Mesenchymal stem cell (in vitro differentiated cells and primary cell): Measurements from ENCODE around the gene TNF.

ENCODE experiments used
- DNase-seq: peaks from one replicate; pipeline ENCODE4 v3.0.0-alpha.2; 2013
- H2AFZ ChIP-seq: one replicate; pipeline ENCODE4 v1.6.1; 2013; ENCODE audit warnings: low read depth, mild to moderate bottlenecking, control low read depth, inconsistent platforms, low read length, moderate library complexity
- H2AK5ac ChIP-seq: 2 replicates; pipeline ENCODE4 v1.6.1; 2013; ENCODE audit warnings: low read length, moderate library complexity, mild to moderate bottlenecking, inconsistent platforms; ENCODE audit not compliant: severe bottlenecking
- H2BK120ac ChIP-seq: one replicate; pipeline ENCODE4 v1.6.1; 2013; ENCODE audit warnings: low read depth, mild to moderate bottlenecking, inconsistent platforms, low read length, moderate library complexity
- H2BK12ac ChIP-seq, 2 experiments: one replicate each; pipeline ENCODE4 v1.6.1; 2013; ENCODE audit warnings: inconsistent platforms in 2 of 2, low read length in 2 of 2, mild to moderate bottlenecking in 2 of 2, moderate library complexity in 2 of 2, control low read depth in 1 of 2
- H2BK15ac ChIP-seq: one replicate; pipeline ENCODE4 v1.6.1; 2013; ENCODE audit warnings: mild to moderate bottlenecking, low read depth, inconsistent platforms; ENCODE audit not compliant: poor library complexity, severe bottlenecking
- H2BK5ac ChIP-seq: 2 replicates; pipeline ENCODE4 v1.6.1; 2013; ENCODE audit warnings: low read depth, mild to moderate bottlenecking, low read length, control low read depth, inconsistent platforms; ENCODE audit not compliant: poor library complexity, severe bottlenecking
- H3K14ac ChIP-seq, 2 experiments: one replicate each; pipeline ENCODE4 v1.6.1; 2013; ENCODE audit warnings: inconsistent platforms in 2 of 2, low read length in 2 of 2, control low read depth in 1 of 2, mild to moderate bottlenecking in 1 of 2, moderate library complexity in 1 of 2
- H3K18ac ChIP-seq, 2 experiments: one replicate each; pipeline ENCODE4 v1.6.1; 2013; ENCODE audit warnings: inconsistent platforms in 2 of 2, low read length in 2 of 2, control low read depth in 1 of 2, low read depth in 1 of 2, mild to moderate bottlenecking in 1 of 2
- H3K23ac ChIP-seq, 2 experiments: one replicate each; pipeline ENCODE4 v1.6.1; 2013; ENCODE audit warnings: inconsistent platforms in 2 of 2, low read length in 2 of 2, mild to moderate bottlenecking in 2 of 2, moderate library complexity in 2 of 2, control low read depth in 1 of 2
- H3K27ac ChIP-seq: 2 replicates; pipeline ENCODE4 v1.5.1; 2013; ENCODE audit warnings: mild to moderate bottlenecking, moderate library complexity, low read length, control low read depth, inconsistent platforms; ENCODE audit not compliant: poor library complexity, severe bottlenecking
- H3K27me3 ChIP-seq, 2 experiments: 2 replicates each; pipeline versions ENCODE4 v1.6.1 to v1.7.0; 2013; ENCODE audit warnings: low read length in 2 of 2, mild to moderate bottlenecking in 2 of 2, moderate library complexity in 2 of 2, control low read depth in 1 of 2, inconsistent platforms in 1 of 2; ENCODE audit not compliant: control insufficient read depth in 1 of 2, insufficient read depth in 1 of 2
- H3K36me3 ChIP-seq, 2 experiments: 2 replicates each; pipeline versions ENCODE4 v1.6.1 to v1.7.0; 2013; ENCODE audit warnings: low read length in 2 of 2, control low read depth in 1 of 2, inconsistent platforms in 1 of 2, low read depth in 1 of 2, mild to moderate bottlenecking in 1 of 2; ENCODE audit not compliant: insufficient read depth in 2 of 2, control insufficient read depth in 1 of 2
- H3K4ac ChIP-seq, 2 experiments: one replicate each; pipeline ENCODE4 v1.6.1; 2013; ENCODE audit warnings: inconsistent platforms in 2 of 2, low read length in 2 of 2, mild to moderate bottlenecking in 2 of 2, moderate library complexity in 2 of 2, control low read depth in 1 of 2, low read depth in 1 of 2
- H3K4me1 ChIP-seq: 2 replicates; pipeline ENCODE4 v1.6.1; 2013; ENCODE audit warnings: low read depth, low read length, control low read depth; ENCODE audit not compliant: control insufficient read depth, insufficient read depth
- H3K4me2 ChIP-seq: 2 replicates; pipeline ENCODE4 v1.6.1; 2013; ENCODE audit warnings: low read length, mild to moderate bottlenecking, inconsistent platforms; ENCODE audit not compliant: poor library complexity, severe bottlenecking
- H3K4me3 ChIP-seq, 2 experiments: 2 replicates each; pipeline versions ENCODE4 v1.5.1 to v1.7.0; 2013; ENCODE audit warnings: low read length in 2 of 2, mild to moderate bottlenecking in 2 of 2, control low read depth in 1 of 2, low read depth in 1 of 2; ENCODE audit not compliant: insufficient read depth in 1 of 2
- H3K79me1 ChIP-seq: replicated peaks from 2 replicates; pipeline ENCODE4 v1.6.1; 2013; ENCODE audit warnings: mild to moderate bottlenecking, control low read depth, low read length, inconsistent platforms; ENCODE audit not compliant: poor library complexity, severe bottlenecking
- H3K9ac ChIP-seq: 2 replicates; pipeline ENCODE4 v1.7.0; 2013; ENCODE audit warnings: mild to moderate bottlenecking, low read length, moderate library complexity
- H3K9me3 ChIP-seq: 2 replicates; pipeline ENCODE4 v1.7.0; 2013; ENCODE audit warnings: mild to moderate bottlenecking, low read length; ENCODE audit not compliant: control insufficient read depth
- H4K8ac ChIP-seq: one replicate; pipeline ENCODE4 v1.6.1; 2013; ENCODE audit warnings: inconsistent platforms, mild to moderate bottlenecking, low read length, moderate library complexity
- H4K91ac ChIP-seq: one replicate; pipeline ENCODE4 v1.6.1; 2013; ENCODE audit warnings: mild to moderate bottlenecking, low read length, inconsistent platforms
- WGBS: methylation state at CpG from one replicate; pipeline ENCODE4 v1.1.7; 2013; ENCODE audit warnings: mixed read lengths; 5-methylcytosine and 5-hydroxymethylcytosine counted together

Gene TNF

DNA sequence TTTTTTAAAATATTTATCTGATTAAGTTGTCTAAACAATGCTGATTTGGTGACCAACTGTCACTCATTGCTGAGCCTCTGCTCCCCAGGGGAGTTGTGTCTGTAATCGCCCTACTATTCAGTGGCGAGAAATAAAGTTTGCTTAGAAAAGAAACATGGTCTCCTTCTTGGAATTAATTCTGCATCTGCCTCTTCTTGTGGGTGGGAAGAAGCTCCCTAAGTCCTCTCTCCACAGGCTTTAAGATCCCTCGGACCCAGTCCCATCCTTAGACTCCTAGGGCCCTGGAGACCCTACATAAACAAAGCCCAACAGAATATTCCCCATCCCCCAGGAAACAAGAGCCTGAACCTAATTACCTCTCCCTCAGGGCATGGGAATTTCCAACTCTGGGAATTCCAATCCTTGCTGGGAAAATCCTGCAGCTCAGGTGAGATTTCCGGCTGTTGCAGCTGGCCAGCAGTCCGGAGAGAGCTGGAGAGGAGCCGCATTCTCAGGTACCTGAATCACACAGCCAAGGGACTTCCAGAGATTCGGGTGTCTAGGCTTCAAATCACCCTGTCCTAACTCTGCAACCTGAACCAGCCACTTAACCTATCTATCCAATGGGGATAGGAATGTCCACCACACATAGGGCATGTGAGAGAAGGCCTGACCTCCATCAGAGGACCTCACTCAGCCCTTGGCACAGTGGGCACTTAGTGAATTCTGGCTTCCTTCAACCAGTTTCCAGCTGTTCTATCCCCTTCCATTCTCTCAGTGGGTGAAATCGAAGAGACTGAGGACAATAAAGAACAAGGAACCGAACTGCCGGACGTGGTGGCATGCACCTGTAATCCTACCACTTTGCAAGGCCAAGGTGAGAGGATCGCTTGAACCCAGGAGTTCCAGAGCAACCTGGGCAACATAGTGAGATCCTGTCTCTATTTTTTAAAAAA lies 3.1 kb downstream of the TNF start:
- Histone ChIP-seq H3K4ac (no peak overlapping the region), H4K91ac (no peak overlapping the region), H2AFZ (no peak overlapping the region), H3K36me3 (no peaks in the 10 kb centered on the region), H3K79me1 (peaks cover 10% of the 10 kb centered on the region), H2AK5ac (no peak overlapping the region), H3K14ac (no peak overlapping the region), H3K9me3 (no peaks in the 10 kb centered on the region), H3K23ac (no peak overlapping the region), H3K9ac (no peak overlapping the region), H3K27me3 (peaks cover 0 to 6% of the 10 kb centered on the region in 2 experiments), H3K4me1 (peaks cover 22% of the 10 kb centered on the region), H3K27ac (no peak overlapping the region), H2BK120ac (no peak overlapping the region), H2BK15ac (no peak overlapping the region), H4K8ac (no peak overlapping the region), H2BK12ac (no peak overlapping the region), H3K4me3 (no peak overlapping the region), H2BK5ac (no peak overlapping the region), H3K4me2 (no peak overlapping the region), H3K18ac (no peak overlapping the region)
- WGBS = 82% methylated on average over 12 of the region's 12 CpGs
- DNase-seq = peak; percentile 38

DNA sequence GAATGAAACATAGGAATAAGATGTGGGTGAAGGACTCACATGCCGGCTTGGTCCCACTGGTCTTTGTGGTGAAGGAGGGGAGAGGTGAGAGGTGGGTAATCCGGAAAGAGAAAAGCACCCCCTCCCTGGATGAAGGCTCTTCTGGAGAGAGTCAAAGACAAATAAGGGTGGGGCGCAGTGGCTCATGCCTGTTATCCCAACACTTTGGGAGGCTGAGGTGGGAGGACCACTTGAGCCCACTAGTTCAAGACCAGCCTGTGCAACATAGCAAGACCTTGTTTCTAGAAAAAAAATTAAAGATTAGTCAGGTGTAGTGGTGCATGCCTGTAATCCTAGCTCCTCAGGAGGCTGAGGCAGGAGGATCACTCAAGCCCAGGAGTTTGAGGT lies 3.7 kb downstream of the TNF start:
- peaks cover 10% of the 10 kb centered on the region for H3K79me1 ChIP-seq

DNA sequence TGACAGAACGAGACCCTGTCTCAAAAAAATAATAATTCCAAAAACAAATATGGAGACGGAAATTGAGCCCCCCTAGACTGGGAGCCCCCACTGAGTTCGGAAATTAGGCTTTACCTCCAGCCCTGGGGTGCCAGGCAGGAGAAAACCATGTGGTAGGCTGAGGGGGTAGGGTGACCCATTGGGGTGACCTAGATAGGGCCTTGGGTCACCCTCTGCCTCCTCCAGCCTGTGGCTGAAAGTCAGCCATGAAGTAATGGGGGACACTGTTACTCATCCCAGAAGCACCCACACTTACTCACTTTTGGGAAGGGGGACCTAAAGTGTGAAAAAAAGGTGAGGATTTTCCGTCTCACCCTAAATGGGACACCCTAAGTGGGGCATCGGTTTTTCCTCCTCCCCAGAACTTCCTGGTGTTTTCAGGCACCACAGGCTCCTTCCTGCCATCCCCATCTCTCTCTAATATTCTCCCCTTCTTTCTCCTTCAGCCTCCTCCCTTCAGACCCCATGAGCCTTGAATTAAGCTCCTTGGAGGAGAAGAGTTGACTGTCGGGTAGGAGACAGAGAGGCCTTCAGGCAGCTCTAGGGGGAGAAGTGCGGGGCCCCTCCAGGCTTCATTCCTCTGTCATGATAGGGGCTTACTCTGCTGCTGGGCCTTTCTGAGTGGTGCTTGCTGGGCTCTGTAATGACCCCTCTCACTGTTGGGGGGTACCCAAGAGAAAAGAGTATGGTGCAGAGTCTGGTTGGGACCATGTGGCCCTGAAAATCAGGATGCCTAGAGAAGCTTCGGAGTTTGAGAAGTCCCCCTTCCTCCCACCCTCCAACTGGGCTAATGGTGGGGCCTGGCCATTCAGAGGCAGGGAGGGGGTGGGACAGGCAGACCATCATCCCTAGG lies 4.4 kb downstream of the TNF start:
- Histone ChIP-seq H3K14ac (no peak overlapping the region), H3K4me2 (no peak overlapping the region), H3K79me1 (peaks cover 10% of the 10 kb centered on the region), H3K4me1 (peaks cover 22% of the 10 kb centered on the region), H3K27me3 (no peaks in the 10 kb centered on the region), H3K4ac (no peak overlapping the region), H3K9ac (no peak overlapping the region), H3K23ac (no peak overlapping the region), H2BK12ac (no peak overlapping the region), H2BK120ac (no peak overlapping the region), H3K27ac (no peak overlapping the region), H2AK5ac (no peak overlapping the region), H3K18ac (no peak overlapping the region), H3K9me3 (no peaks in the 10 kb centered on the region), H3K4me3 (peak overlapping the region in 1 of 2 experiments; percentile 97), H2BK5ac (no peak overlapping the region), H4K8ac (no peak overlapping the region), H3K36me3 (no peaks in the 10 kb centered on the region), H4K91ac (no peak overlapping the region), H2BK15ac (peak overlapping the region; percentile 18), H2AFZ (no peak overlapping the region)
- WGBS = 94% methylated on average over 8 of the region's 8 CpGs
- no peak for DNase-seq

More for the DNA sequence above, 3.7 kb downstream of the TNF start:
- peaks cover 22% of the 10 kb centered on the region for H3K4me1 ChIP-seq
- H2BK120ac ChIP-seq = no peak overlapping the region
- H3K36me3 ChIP-seq = no peaks in the 10 kb centered on the region
- no peak overlapping the region for H2BK15ac ChIP-seq
- H3K14ac ChIP-seq = no peak overlapping the region
- no peak overlapping the region for H3K4me3 ChIP-seq
- no peak overlapping the region for H3K18ac ChIP-seq
- H2BK5ac ChIP-seq = no peak overlapping the region
- H3K27me3 ChIP-seq = no peaks in the 10 kb centered on the region
- no peaks in the 10 kb centered on the region for H3K9me3 ChIP-seq
- DNase-seq = no peak
- H4K8ac ChIP-seq = no peak overlapping the region
- H3K23ac ChIP-seq = no peak overlapping the region
- 92% methylated on average over 3 of the region's 3 CpGs for WGBS
- no peak overlapping the region for H3K27ac ChIP-seq
- no peak overlapping the region for H3K9ac ChIP-seq
- no peak overlapping the region for H2AFZ ChIP-seq
- H4K91ac ChIP-seq = no peak overlapping the region
- no peak overlapping the region for H2AK5ac ChIP-seq
- H2BK12ac ChIP-seq = no peak overlapping the region
- H3K4ac ChIP-seq = no peak overlapping the region
- no peak overlapping the region for H3K4me2 ChIP-seq

DNA sequence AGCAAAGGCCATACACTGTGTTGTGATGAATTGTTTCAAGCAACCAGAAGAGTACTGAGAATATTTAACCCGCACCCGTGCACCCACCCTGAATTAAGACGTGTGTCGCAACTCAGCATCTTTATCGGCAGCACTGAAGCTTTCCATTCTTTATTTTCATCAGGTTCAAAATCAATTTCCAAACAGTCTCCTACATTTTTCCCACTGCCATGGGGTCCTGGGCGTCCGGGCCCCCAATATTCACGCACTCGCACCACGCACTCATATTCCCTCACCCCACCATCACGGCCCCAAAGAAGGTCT lies 5.0 kb downstream of the TNF start:
- WGBS = 73% methylated on average over 11 of the region's 11 CpGs
- Histone ChIP-seq H2AFZ (peak overlapping the region; percentile 66), H2BK5ac (no peak overlapping the region), H4K91ac (peak overlapping the region; percentile 81), H3K79me1 (peaks cover 10% of the 10 kb centered on the region), H2BK12ac (peak overlapping the region; percentile 37 to 77), H3K9ac (peak overlapping the region; percentile 94), H3K27ac (no peak overlapping the region), H3K4ac (peak overlapping the region in 1 of 2 experiments; percentile 6), H3K14ac (peak overlapping the region in 1 of 2 experiments; percentile 68), H3K18ac (peak overlapping the region in 1 of 2 experiments; percentile 85), H2BK120ac (peak overlapping the region; percentile 75), H3K4me2 (peak overlapping the region; percentile 64), H3K23ac (no peak overlapping the region), H3K4me1 (peaks cover 22% of the 10 kb centered on the region), H4K8ac (peak overlapping the region; percentile 97), H3K27me3 (peaks cover 0 to 2% of the 10 kb centered on the region in 2 experiments), H2BK15ac (peak overlapping the region; percentile 35), H3K9me3 (no peaks in the 10 kb centered on the region), H3K4me3 (peak overlapping the region; percentile 78 to 97), H3K36me3 (no peaks in the 10 kb centered on the region), H2AK5ac (no peak overlapping the region)
- DNase-seq = no peak
